ENCODE results near the gene BLMH.
A peak's percentile ranks its signal among the peaks of the same experiment; 100 is the strongest.

The BLMH gene

GRCh38 chr17:30291543-30292285, at the start of gene BLMH:
Gene BLMH (minus strand): TSS chr17:30291944. CDS start chr17:30291819, 125 bp downstream.
- DNase-seq (ENCODE audit: low read depth), result peak; percentile 82

- DNase-seq (ENCODE audit: low read depth), result no peak
Measured at GRCh38 chr17:30340801-30341356, 49.1 kb upstream of the BLMH start.

- no peak for DNase-seq (ENCODE audit: low read depth)
Measured at GRCh38 chr17:30339086-30339485, 47.3 kb upstream of the BLMH start.

- no peak for DNase-seq (ENCODE audit: low read depth)
Measured at GRCh38 chr17:30337393-30337999, 45.8 kb upstream of the BLMH start.

GRCh38 chr17:30336369-30337171, 44.8 kb upstream of the BLMH start:
- peak; percentile 61 for DNase-seq (ENCODE audit: low read depth)

- DNase-seq (ENCODE audit: low read depth), result no peak
Measured at GRCh38 chr17:30334421-30334820, 42.7 kb upstream of the BLMH start.

GRCh38 chr17:30333503-30334360, 42.0 kb upstream of the BLMH start, which contains the start of gene TMIGD1:
Gene TMIGD1 (minus strand): TSS chr17:30334057. CDS start chr17:30332133, 1,924 bp downstream.
- DNase-seq (ENCODE audit: low read depth), result no peak

GRCh38 chr17:30332057-30332542, 40.4 kb upstream of the BLMH start:
- peak; percentile 86 for DNase-seq (ENCODE audit: low read depth)

- DNase-seq (ENCODE audit: low read depth), result no peak
Measured at GRCh38 chr17:30326809-30327208, 35.1 kb upstream of the BLMH start.

- DNase-seq (ENCODE audit: low read depth), result no peak
Measured at GRCh38 chr17:30324723-30325122, 33.0 kb upstream of the BLMH start.

GRCh38 chr17:30323895-30324319, 32.2 kb upstream of the BLMH start:
- peak; percentile 65 for DNase-seq (ENCODE audit: low read depth)

GRCh38 chr17:30323262-30323894, 31.6 kb upstream of the BLMH start:
- DNase-seq (ENCODE audit: low read depth), result no peak

- DNase-seq (ENCODE audit: low read depth), result no peak
Measured at GRCh38 chr17:30321314-30321713, 29.6 kb upstream of the BLMH start.

- no peak for DNase-seq (ENCODE audit: low read depth)
Measured at GRCh38 chr17:30318155-30318554, 26.4 kb upstream of the BLMH start.

- no peak for DNase-seq (ENCODE audit: low read depth)
Measured at GRCh38 chr17:30316736-30317135, 25.0 kb upstream of the BLMH start.

- no peak for DNase-seq (ENCODE audit: low read depth)
Measured at GRCh38 chr17:30315106-30315505, 23.4 kb upstream of the BLMH start.

GRCh38 chr17:30314474-30314873, 22.7 kb upstream of the BLMH start:
- DNase-seq (ENCODE audit: low read depth), result no peak

- no peak for DNase-seq (ENCODE audit: low read depth)
Measured at GRCh38 chr17:30312226-30312625, 20.5 kb upstream of the BLMH start.

GRCh38 chr17:30310562-30310961, 18.8 kb upstream of the BLMH start:
- DNase-seq (ENCODE audit: low read depth), result no peak

GRCh38 chr17:30309591-30309990, 17.8 kb upstream of the BLMH start:
- DNase-seq (ENCODE audit: low read depth), result no peak

GRCh38 chr17:30308406-30308805, 16.7 kb upstream of the BLMH start:
- no peak for DNase-seq (ENCODE audit: low read depth)

All from iris pigment epithelial cell (primary cell).